ENCODE results near the gene COL17A1. TPM values are rescaled to one million over a fixed set of nuclear protein-coding genes. Genes with fewer than 3 reads are reported as not detected.

The COL17A1 gene
- total RNA-seq, 1 donor from 2014 or later, result 0.06 TPM

DNA sequence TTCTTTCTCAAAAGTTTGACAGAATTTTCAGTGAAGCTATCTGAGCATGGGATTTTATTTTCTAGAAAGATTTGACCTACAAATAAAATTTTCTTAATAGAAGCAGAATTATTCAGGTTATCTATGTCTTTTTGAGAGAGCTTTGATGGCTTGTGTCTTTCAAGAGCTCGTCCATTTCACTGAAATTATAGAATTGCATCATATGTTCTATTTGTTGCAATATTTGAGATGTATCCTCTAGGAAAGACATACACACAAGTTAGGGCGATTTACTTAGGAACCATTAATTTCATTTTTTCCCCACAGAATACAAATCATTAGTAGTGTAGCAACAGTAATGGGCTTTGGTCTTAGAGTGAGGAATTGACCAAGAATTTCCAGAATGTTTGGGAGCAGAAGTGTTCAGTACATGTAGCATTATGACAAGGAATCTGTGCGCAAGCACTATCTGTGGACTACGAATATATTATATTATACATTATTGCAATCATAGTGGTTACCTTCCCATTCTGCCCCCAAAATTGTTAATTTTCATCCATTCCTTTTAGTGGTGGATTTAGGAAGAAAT, 12.8 kb upstream of the COL17A1 start:
- DNase-seq (ENCODE audit: extremely low read depth, low read depth, low spot score), result no peak

GRCh38 chr10:104096692-104097091, 11.0 kb upstream of the COL17A1 start:
- no peak for DNase-seq (ENCODE audit: extremely low read depth, low read depth, low spot score)

- no peak for DNase-seq (ENCODE audit: extremely low read depth, low read depth, low spot score)
Observed at GRCh38 chr10:104092749-104093148, 7.1 kb upstream of the COL17A1 start.

- DNase-seq (ENCODE audit: extremely low read depth, low read depth, low spot score), result no peak
Observed at GRCh38 chr10:104090611-104091010, 4.9 kb upstream of the COL17A1 start.

DNA sequence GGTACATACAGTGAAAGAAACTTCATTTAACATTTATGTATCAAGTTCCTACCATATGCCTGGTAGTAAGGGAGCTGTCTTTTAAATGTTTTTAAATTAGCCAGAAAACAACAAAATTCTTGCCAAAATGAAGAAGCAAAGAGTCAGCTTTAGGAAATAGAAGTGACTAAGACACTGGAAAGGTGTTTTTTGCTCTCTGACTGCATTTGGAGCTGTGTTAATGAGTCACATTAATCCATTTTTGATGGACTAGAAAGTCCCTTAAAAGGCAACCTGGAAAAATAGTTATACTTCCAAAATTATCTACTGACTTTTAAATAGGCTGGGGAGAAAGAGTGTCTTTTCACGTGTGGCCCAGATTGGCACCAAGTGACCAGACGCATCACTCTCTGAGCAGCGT, 3.9 kb upstream of the COL17A1 start:
- no peak for DNase-seq (ENCODE audit: extremely low read depth, low read depth, low spot score)

DNA sequence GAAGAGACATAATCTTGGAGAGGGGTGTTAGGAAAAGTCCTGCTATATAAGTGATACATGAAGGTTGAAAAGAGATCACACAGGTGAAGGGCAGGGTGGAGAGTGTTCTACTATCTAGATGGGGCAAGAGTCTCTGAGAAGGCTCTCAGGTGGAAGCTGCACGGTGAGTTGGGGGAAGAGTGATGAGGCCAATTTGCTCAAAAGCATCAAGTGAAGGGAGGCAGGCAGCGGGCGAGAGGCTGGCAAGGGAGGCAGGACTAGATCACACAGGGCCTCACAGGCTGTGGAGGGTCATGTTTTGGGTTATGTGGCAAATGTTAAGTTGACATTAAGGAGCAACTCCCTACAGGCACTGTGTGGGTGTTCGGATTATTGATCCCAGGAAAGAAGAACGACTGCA, 2.6 kb upstream of the COL17A1 start:
- DNase-seq (ENCODE audit: extremely low read depth, low read depth, low spot score), result no peak

DNA sequence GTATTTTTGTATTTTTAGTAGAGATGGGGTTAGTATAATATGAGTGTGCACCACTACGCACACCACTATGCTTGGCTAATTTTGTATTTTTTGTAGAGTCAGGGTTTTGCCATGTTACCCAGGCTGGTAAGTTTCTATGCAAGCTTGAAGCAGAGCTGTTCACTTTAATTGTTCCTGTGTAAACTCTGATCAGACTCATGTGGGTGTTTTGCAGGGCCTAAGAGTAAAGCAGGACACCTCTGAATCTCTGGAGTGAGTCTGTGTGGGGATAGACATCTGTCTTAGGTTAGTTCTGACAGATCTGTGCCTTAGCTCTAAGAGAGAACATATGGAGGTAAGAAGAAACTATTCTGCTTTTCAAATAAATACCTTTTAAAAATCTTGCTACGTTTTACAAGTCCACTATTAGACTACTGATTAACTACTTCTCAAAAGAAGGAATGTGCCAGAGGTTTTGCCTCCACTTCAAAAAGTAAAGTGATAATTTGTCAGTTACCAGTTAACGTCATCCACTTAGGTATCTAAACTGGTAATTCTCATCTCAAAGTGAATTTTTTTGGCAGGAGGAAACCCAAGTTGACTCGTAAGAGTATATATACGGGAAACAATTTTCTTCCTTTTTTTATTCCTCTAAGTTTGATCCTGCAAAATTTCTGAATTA, 1.1 kb downstream of the COL17A1 start:
- DNase-seq (ENCODE audit: extremely low read depth, low read depth, low spot score), result no peak

DNA sequence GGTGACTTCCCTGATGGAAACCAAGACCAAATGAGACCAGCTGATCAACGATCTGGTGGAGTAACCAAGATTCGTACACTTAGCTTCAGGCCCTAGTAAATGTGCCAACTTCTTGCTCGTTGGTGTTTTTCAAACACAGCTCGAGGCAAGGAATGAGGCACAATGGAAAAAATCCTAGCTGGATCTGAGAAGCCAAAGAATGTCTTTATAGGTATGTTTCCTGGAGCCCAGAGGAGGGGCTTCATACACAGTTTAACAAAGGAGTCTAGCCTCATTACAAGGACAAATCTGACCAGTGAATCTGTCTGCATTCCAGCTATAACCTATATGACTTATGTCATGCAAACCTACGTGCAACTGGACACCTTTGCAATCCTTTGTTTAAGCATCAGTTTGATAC, 3.7 kb downstream of the COL17A1 start:
- DNase-seq (ENCODE audit: extremely low read depth, low read depth, low spot score), result no peak

DNA sequence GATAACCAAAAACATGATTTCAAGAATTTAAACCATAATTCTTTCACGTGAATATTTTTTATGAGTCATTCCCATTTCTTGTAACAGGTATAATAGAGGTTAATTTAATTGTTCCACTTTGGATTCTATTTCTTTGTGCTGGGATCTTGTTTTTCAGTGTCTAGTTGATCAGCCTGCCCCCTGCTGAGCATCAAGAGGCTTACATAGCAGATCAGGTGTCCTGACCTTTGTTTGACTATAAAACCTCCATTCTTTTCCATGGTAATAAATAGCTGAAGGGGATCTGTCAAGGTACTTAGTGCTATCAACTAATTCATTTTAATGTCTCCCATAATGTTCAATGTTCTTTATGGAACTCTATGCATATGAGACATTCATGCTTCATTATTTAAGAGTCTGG, 4.9 kb downstream of the COL17A1 start:
- no peak for DNase-seq (ENCODE audit: extremely low read depth, low read depth, low spot score)

- no peak for DNase-seq (ENCODE audit: extremely low read depth, low read depth, low spot score)
Observed at GRCh38 chr10:104077663-104078151, 8.0 kb downstream of the COL17A1 start.

GRCh38 chr10:104077247-104077646, 8.4 kb downstream of the COL17A1 start:
- DNase-seq (ENCODE audit: extremely low read depth, low read depth, low spot score), result no peak

GRCh38 chr10:104076743-104077160, 8.9 kb downstream of the COL17A1 start:
- peak; percentile 91 for DNase-seq (ENCODE audit: extremely low read depth, low read depth, low spot score)

DNA sequence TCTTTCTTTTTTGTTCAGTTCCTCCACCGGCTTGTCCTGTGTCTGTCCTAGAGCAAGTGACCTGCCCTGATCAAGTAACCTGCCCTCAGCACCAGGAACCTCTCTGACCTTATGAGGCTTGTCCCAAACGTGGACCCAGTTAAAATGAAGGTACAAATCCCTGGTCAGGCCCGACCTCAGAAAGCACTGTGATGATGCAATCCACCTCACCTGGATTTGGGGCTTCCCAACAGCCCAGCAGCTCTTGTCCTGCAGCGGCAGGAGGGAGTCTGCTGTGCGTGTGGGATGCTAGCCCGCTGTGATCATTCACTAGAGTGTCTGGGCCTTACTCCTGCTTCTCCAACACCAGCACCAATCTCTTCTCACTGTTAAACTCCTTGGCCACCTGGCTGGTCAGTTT, 11.2 kb downstream of the COL17A1 start:
- no peak for DNase-seq (ENCODE audit: extremely low read depth, low read depth, low spot score)

DNA sequence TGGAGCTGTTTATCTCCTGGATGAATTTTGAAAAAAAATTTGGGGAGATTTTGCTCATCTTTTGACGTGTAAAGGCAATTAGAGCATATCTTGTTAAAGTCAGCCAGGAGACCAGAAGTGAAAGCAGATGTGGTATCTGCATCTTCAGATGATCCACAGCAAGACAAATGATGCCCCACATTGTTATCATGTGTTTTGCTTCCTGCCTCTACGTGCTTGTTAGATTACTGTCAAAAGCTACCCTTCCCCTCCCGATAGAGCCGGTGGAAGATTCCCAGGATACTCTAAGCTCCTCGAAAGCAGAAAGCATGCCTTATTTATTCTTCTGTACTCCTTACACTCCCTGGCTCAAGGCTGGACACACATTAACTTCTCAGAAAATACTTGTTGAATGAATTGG, 12.9 kb downstream of the COL17A1 start:
- no peak for DNase-seq (ENCODE audit: extremely low read depth, low read depth, low spot score)

DNA sequence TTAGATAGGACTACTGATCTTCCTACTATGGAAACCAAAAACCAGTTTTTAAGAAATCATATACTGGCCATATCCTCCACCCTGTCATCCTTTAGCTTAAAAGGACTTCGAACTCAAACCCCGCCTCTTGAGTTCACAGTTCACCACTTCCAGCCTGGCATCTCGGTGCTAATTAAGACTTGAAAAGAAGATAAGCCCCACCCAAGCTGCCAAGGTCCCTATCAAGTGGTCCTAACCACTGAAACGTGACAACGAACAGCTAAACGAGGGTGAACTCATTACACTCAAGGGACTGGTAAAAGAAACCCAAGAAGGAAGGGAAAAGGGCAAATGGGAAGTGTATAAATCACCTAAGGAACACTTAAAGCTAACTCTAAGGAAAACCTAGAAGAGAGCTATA, 16.1 kb downstream of the COL17A1 start:
- DNase-seq (ENCODE audit: extremely low read depth, low read depth, low spot score), result no peak

DNA sequence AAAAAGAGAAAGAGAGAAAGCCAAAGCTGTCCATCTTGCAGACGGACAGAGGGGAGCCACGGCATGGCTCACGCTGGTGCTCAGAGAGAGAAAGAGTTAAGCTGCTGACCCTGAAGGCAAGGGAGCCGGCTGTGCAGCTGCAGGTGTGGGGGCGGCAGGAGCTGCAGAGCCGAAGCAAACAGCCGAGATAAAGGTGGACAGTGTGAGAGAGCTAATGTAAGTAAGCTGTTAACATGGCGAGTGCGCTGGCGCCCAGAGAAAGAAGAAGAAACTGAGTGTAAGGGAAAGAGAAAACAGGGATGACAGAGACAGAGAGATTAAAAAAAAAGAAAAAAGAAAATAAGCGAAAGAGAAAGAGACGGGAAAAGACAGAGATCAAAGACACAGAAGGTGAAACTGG, 18.2 kb downstream of the COL17A1 start:
- no peak for DNase-seq (ENCODE audit: extremely low read depth, low read depth, low spot score)

DNA sequence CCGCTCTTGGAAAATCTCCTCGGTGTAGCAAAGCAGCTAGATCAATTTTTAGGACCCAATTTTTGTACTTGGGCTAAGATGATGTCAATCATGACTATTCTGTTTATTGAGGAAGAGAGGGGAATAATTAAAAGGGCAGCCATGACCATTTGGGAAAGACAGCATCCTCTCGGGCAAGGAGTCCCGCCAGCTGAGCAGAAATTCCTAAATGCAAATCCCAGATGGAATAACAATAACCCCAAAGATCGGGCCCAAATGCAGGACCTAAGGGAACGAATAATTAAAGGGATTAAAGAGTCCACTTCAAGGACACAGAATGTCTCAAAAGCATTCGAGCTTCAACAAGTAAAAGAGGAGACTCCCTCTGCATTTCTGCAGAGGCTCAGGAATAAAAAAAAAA, 18.7 kb downstream of the COL17A1 start:
- DNase-seq (ENCODE audit: extremely low read depth, low read depth, low spot score), result no peak

DNA sequence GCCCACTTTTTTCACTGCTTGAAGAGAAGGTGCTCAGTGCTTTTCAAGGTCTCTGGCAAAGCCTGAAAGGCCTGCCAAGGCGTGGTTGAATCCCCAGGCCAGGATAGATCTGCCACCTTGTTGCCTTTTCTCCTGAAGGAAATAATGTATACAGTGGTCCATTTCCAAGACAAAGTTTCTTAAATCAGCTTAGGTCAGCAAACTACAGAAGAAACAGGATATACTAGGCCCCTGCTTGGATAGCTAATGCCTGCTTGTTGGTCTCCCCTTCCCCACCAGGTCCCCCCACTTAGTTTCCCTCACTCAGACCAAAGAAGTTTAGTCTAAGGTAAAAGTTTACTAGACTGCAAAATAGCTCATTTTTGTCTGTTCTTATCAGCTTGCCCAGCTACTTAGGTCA, 19.9 kb downstream of the COL17A1 start:
- DNase-seq (ENCODE audit: extremely low read depth, low read depth, low spot score), result no peak

- no peak for DNase-seq (ENCODE audit: extremely low read depth, low read depth, low spot score)
Observed at GRCh38 chr10:104061196-104061595, 24.5 kb downstream of the COL17A1 start.

GRCh38 chr10:104059364-104059763, 26.3 kb downstream of the COL17A1 start:
- no peak for DNase-seq (ENCODE audit: extremely low read depth, low read depth, low spot score)

- DNase-seq (ENCODE audit: extremely low read depth, low read depth, low spot score), result no peak
Observed at GRCh38 chr10:104057717-104058116, 28.0 kb downstream of the COL17A1 start.

DNA sequence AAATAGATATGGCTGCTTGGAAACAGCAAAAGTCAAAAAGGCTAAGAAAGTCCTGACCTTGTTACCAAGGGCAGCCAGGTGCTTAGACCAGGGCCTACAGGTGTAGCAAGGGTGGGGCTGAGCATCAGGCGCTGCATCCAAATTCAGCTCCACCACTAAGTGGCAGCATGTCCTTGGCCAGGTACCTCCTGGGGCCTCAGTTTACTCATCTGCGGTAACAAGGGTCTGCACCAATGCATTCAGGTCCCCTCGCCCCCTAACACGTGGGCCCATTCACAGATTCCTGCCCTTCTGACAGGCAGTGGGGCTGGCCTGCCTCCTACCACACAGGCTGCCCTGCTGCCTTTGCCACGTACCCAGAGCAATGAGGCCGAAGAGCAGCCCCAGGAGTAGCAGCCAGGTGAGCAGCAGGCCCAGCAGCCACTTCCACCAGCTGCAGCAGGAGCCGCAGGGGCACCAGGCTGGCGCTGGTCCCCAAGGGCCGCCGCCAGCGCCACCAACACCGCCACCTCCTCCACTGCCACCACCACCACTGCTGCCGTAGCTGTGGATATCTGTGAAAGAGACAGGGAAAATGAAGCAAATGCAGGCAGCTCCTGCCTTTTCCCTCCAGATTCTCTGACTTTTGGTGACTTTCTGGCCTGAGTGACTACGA, 28.9 kb downstream of the COL17A1 start:
- no peak for DNase-seq (ENCODE audit: extremely low read depth, low read depth, low spot score)

Measured in glomerular endothelial cell (primary cell).